GM12878 (cell line): Measurements from ENCODE around the gene OGFRL1. TPM values are rescaled to one million over a fixed set of nuclear protein-coding genes. Genes with fewer than 3 reads are reported as not detected.

Source experiments
- ATAC-seq: fragments of 200-7000 bp; cut with Tn5 transposase; 3 replicates; pipeline ENCODE4 v1.9.1; 2020; ENCODE audit warnings: mild to moderate bottlenecking, moderate library complexity
- BruUV-seq: library from RNA; stranded (reverse); fragments of 400-500 nt; replicated peaks from 2 replicates; lab custom pipeline; 2021; lab: Mats Ljungman, UMichigan
- CTCF ChIA-PET: fragments of 300-600 bp; sonication (Branson Sonifier 250); formaldehyde crosslinking; extraction: SDS; loops from one replicate; lab custom pipeline; 2021; ENCODE audit warnings: inconsistent platforms; lab: Yijun Ruan, JAX
- POLR2A ChIA-PET: fragments of 350-600 bp; formaldehyde crosslinking; extraction: SDS; loops from one replicate; lab custom pipeline; 2021; ENCODE audit warnings: inconsistent platforms; lab: Charles Lee
- RAD21 ChIA-PET: fragments of 300-600 bp; sonication (Branson Sonifier 250); formaldehyde crosslinking; loops from one replicate; lab custom pipeline; 2023; ENCODE audit warnings: antibody characterized with exemption; ENCODE audit not compliant: unreplicated experiment; lab: Charles Lee
- SMC1A ChIA-PET: fragments of 300-600 bp; sonication (Branson Sonifier 250); formaldehyde crosslinking; loops from one replicate; lab custom pipeline; 2023; ENCODE audit not compliant: unreplicated experiment, uncharacterized antibody; lab: Charles Lee
- DNase-seq: peaks from one replicate; pipeline ENCODE4 v3.0.0-alpha.2; 2011; ENCODE audit warnings: low read depth, low spot score
- FAIRE-seq: peaks from 3 replicates; lab custom pipeline; 2011; peaks lifted over from hg19 to GRCh38; lab: Jason Lieb, UNC
- H2AFZ ChIP-seq: 2 replicates; pipeline ENCODE4 v1.6.0; 2011; ENCODE audit warnings: low read depth, low read length, control low read depth; ENCODE audit not compliant: control insufficient read depth
- H3K27ac ChIP-seq: 2 replicates; pipeline ENCODE4 v1.5.1; 2011; ENCODE audit warnings: control low read depth; ENCODE audit not compliant: control insufficient read depth, insufficient read depth
- H3K27me3 ChIP-seq, 2 experiments: replicated peaks in 1 of 2; 2 replicates each; pipeline versions ENCODE4 v1.6.0 to v1.6.1; 2011; ENCODE audit warnings: low read length in 1 of 2; ENCODE audit not compliant: control insufficient read depth in 2 of 2, insufficient read depth in 2 of 2
- H3K36me3 ChIP-seq, 2 experiments: 2 replicates each; pipeline ENCODE4 v1.5.1; 2011; ENCODE audit warnings: low read length in 1 of 2; ENCODE audit not compliant: control insufficient read depth in 2 of 2, insufficient read depth in 2 of 2
- H3K4me1 ChIP-seq: 2 replicates; pipeline ENCODE4 v1.6.1; 2011; ENCODE audit warnings: mild to moderate bottlenecking, low read length, moderate library complexity, mixed read lengths; ENCODE audit not compliant: control insufficient read depth, insufficient read depth
- H3K4me2 ChIP-seq: 2 replicates; pipeline ENCODE4 v1.6.0; 2011; ENCODE audit warnings: control low read depth; ENCODE audit not compliant: control insufficient read depth, insufficient read depth
- H3K4me3 ChIP-seq: fragments of 200-600 bp; sonication (generic); 2 replicates; pipeline ENCODE4 v1.5.1; 2016
- H3K79me2 ChIP-seq: 2 replicates; pipeline ENCODE4 v1.6.0; 2011; ENCODE audit warnings: low read length; ENCODE audit not compliant: control insufficient read depth, insufficient read depth
- H3K9ac ChIP-seq: 2 replicates; pipeline ENCODE4 v1.8.0; 2011; ENCODE audit warnings: low read length, control low read depth, mixed read lengths; ENCODE audit not compliant: control insufficient read depth, insufficient read depth
- H3K9me3 ChIP-seq: replicated peaks from 3 replicates; pipeline ENCODE4 v1.5.1; 2011; ENCODE audit warnings: mild to moderate bottlenecking, low read length; ENCODE audit not compliant: control insufficient read depth, insufficient read depth
- H4K20me1 ChIP-seq: 2 replicates; pipeline ENCODE4 v1.6.0; 2011; ENCODE audit not compliant: control insufficient read depth, insufficient read depth
- ATF3 ChIP-seq: IDR thresholded peaks from 2 replicates; pipeline ENCODE4 v1.6.1; 2011; ENCODE audit warnings: low read depth, mild to moderate bottlenecking, low read length, moderate library complexity, borderline replicate concordance; ENCODE audit errors: extremely low read depth
- BRCA1 ChIP-seq: IDR thresholded peaks from 2 replicates; pipeline ENCODE4 v1.6.1; 2011; ENCODE audit warnings: low read depth, low read length, improper control_type of control experiment
- CBX5 ChIP-seq: sonication (generic); IDR thresholded peaks from 2 replicates; pipeline ENCODE4 v1.6.1; 2016; ENCODE audit warnings: low read depth, moderate library complexity, mild to moderate bottlenecking, inconsistent platforms
- CEBPB ChIP-seq, 2 experiments: fragments of 150-350 bp in 1 of 2; IDR thresholded peaks; 2 replicates each; pipeline ENCODE4 v1.6.1; 2012 to 2014; ENCODE audit warnings: low read depth in 2 of 2, low read length in 2 of 2, borderline replicate concordance in 1 of 2, inconsistent platforms in 1 of 2
- FOS ChIP-seq: IDR thresholded peaks from 3 replicates; pipeline ENCODE4 v1.6.1; 2011; ENCODE audit warnings: borderline replicate concordance; ENCODE audit not compliant: insufficient read length; ENCODE audit errors: extremely low read depth
- FOXM1 ChIP-seq: IDR thresholded peaks from 2 replicates; pipeline ENCODE4 v1.6.1; 2012; ENCODE audit warnings: low read depth, mild to moderate bottlenecking, inconsistent platforms, low read length, moderate library complexity
- HCFC1 ChIP-seq: fragments of 150-350 bp; IDR thresholded peaks from 2 replicates; pipeline ENCODE4 v1.6.1; 2014; ENCODE audit warnings: low read length
- HSF1 ChIP-seq: fragments of 150-350 bp; IDR thresholded peaks from 2 replicates; pipeline ENCODE4 v1.6.1; 2014; ENCODE audit warnings: mild to moderate bottlenecking, low read depth, low read length
- MEF2A ChIP-seq: IDR thresholded peaks from 2 replicates; pipeline ENCODE4 v1.6.1; 2011; ENCODE audit warnings: low read depth, mild to moderate bottlenecking, low read length, moderate library complexity; ENCODE audit not compliant: insufficient read depth
- MTA3 ChIP-seq: IDR thresholded peaks from 2 replicates; pipeline ENCODE4 v1.6.1; 2012; ENCODE audit warnings: low read length, inconsistent platforms, borderline replicate concordance
- MYB ChIP-seq: fragments of 150-350 bp; IDR thresholded peaks from 2 replicates; pipeline ENCODE4 v1.6.1; 2014; ENCODE audit warnings: mild to moderate bottlenecking, low read depth, low read length, borderline replicate concordance
- NRF1 ChIP-seq: conservative IDR thresholded peaks from 2 replicates; pipeline ENCODE4 v1.6.1; 2011; ENCODE audit warnings: mild to moderate bottlenecking, low read depth, low read length, improper control_type of control experiment
- PAX8 ChIP-seq: fragments of 450-650 bp; IDR thresholded peaks from 2 replicates; pipeline ENCODE4 v1.6.1; 2017; ENCODE audit warnings: mild to moderate bottlenecking, moderate library complexity
- RAD51 ChIP-seq: fragments of 450-650 bp; IDR thresholded peaks from 2 replicates; pipeline ENCODE4 v1.6.1; 2016; ENCODE audit warnings: moderate library complexity, mild to moderate bottlenecking, inconsistent platforms
- STAT1 ChIP-seq: fragments of 450-650 bp; conservative IDR thresholded peaks from 2 replicates; pipeline ENCODE4 v1.6.1; 2014; ENCODE audit warnings: antibody characterized with exemption, mild to moderate bottlenecking
- STAT3 ChIP-seq: IDR thresholded peaks from 2 replicates; pipeline ENCODE4 v1.6.1; 2011; ENCODE audit warnings: low read depth, low read length, improper control_type of control experiment
- TBL1XR1 ChIP-seq: IDR thresholded peaks from 2 replicates; pipeline ENCODE4 v1.6.1; 2012; ENCODE audit warnings: low read depth, low read length, improper control_type of control experiment
- WGBS: methylation state at CpG from one replicate; pipeline ENCODE4 v1.1.6; 2016; ENCODE audit warnings: low lambda C conversion rate; ENCODE audit not compliant: insufficient replicate concordance, insufficient coverage; ENCODE audit errors: missing lambda C conversion rate; 5-methylcytosine and 5-hydroxymethylcytosine counted together
- in situ Hi-C: fragments of 300-500 bp; cut with MboI; formaldehyde crosslinking; loops from 9 replicates; pipeline ENCODE4 v1.14.3; 2018; ENCODE audit warnings: mixed read lengths
- intact Hi-C: fragments of 100-400 bp; cut with micrococcal nuclease; formaldehyde crosslinking; loops from one replicate; pipeline ENCODE4 v1.14.2; 2022; ENCODE audit not compliant: unreplicated experiment
- polyA plus RNA-seq, 11 experiments: library from polyadenylated mRNA; depleted of rRNA in 4 of 11; unstranded in 6 of 11; stranded (reverse) in 5 of 11; fragments of >200 nt; fragmentation: Nextera tagmentation in 4 of 11; fragmentation: Illumina TruSeq in 1 of 11; extraction: Ambion mirVana in 4 of 11; extraction: Trizol in 1 of 11; gene quantifications; 1 replicate in 1 of 11; 2 replicates in 10 of 11; pipeline versions ENCODE4 v1.2.1 to v1.2.3, GENCODE V29; 2011 to 2016; ENCODE audit warnings: inconsistent platforms in 2 of 11, missing spikeins in 2 of 11, low read depth in 1 of 11
- total RNA-seq, 4 experiments: library from RNA; depleted of rRNA in 3 of 4; stranded (reverse); fragments of >200 nt in 3 of 4; fragmentation: Illumina TruSeq in 1 of 4; extraction: Trizol in 1 of 4; gene quantifications; 2 replicates each; pipeline versions ENCODE4 v1.2.1 to v1.2.3, GENCODE V29; 2013 to 2021
- TF ChIP-seq, protein P1 (sequence below): fragments of 450-650 bp; IDR thresholded peaks from 2 replicates; pipeline ENCODE4 v1.6.1; 2016; ENCODE audit warnings: mild to moderate bottlenecking, moderate library complexity, borderline replicate concordance

Gene OGFRL1
- total and polyA plus RNA-seq, 10 of the 15 experiments (the other 5 are each of a cell fraction or from before 2014, with no cell fraction given), result 0.24 to 5.8 (median 2.3) TPM

GRCh38 chr6:71239694-71240093 lies 48.9 kb upstream of the OGFRL1 start (continued):
- TF ChIP-seq HSF1 (no peak), HCFC1 (no peak), FOS (no peak)
- TF ChIP-seq, protein P1, sequence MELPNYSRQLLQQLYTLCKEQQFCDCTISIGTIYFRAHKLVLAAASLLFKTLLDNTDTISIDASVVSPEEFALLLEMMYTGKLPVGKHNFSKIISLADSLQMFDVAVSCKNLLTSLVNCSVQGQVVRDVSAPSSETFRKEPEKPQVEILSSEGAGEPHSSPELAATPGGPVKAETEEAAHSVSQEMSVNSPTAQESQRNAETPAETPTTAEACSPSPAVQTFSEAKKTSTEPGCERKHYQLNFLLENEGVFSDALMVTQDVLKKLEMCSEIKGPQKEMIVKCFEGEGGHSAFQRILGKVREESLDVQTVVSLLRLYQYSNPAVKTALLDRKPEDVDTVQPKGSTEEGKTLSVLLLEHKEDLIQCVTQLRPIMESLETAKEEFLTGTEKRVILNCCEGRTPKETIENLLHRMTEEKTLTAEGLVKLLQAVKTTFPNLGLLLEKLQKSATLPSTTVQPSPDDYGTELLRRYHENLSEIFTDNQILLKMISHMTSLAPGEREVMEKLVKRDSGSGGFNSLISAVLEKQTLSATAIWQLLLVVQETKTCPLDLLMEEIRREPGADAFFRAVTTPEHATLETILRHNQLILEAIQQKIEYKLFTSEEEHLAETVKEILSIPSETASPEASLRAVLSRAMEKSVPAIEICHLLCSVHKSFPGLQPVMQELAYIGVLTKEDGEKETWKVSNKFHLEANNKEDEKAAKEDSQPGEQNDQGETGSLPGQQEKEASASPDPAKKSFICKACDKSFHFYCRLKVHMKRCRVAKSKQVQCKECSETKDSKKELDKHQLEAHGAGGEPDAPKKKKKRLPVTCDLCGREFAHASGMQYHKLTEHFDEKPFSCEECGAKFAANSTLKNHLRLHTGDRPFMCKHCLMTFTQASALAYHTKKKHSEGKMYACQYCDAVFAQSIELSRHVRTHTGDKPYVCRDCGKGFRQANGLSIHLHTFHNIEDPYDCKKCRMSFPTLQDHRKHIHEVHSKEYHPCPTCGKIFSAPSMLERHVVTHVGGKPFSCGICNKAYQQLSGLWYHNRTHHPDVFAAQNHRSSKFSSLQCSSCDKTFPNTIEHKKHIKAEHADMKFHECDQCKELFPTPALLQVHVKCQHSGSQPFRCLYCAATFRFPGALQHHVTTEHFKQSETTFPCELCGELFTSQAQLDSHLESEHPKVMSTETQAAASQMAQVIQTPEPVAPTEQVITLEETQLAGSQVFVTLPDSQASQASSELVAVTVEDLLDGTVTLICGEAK, result no peak
- TF ChIP-seq, all 136 proteins: peak for 0

GRCh38 chr6:71245265-71246049 lies 43.2 kb upstream of the OGFRL1 start:
- Histone ChIP-seq H3K79me2 (no peaks in the 10 kb centered on the region), H3K4me3 (no peak overlapping the region), H3K9me3 (no peaks in the 10 kb centered on the region), H3K27ac (no peak overlapping the region), H3K4me1 (no peaks in the 10 kb centered on the region), H3K27me3 (no peaks in the 10 kb centered on the region), H3K4me2 (no peak overlapping the region), H3K36me3 (no peaks in the 10 kb centered on the region), H4K20me1 (no peaks in the 10 kb centered on the region), H3K9ac (no peak overlapping the region), H2AFZ (no peak overlapping the region)
- RAD21 ChIA-PET, result no interaction called here
- CTCF ChIA-PET, result interaction anchor here (1.5 kb wide), 1 partner anchor 105 kb away, joined by 4 read pairs; no protein-coding TSS in a partner anchor
- ATAC-seq (no peak), DNase-seq (no peak), FAIRE-seq (no peak)
- intact Hi-C loops, result no loop called here
- 67% methylated on average over 31 of the region's 31 CpGs for WGBS
- in situ Hi-C loops, result no loop called here
- SMC1A ChIA-PET, result interaction anchor here (1.2 kb wide), 1 partner anchor 59 kb away, joined by 4 read pairs; no protein-coding TSS in a partner anchor
- POLR2A ChIA-PET, result no interaction called here
- no TSS peak for BruUV-seq
- TF ChIP-seq STAT1 (no peak), CEBPB (IDR thresholded peaks at IDR 0.05; ENCODE audit: borderline replicate concordance in 1 of 2, low read depth in 2 of 2, low read length in 2 of 2) (no peak), MTA3 (no peak), BRCA1 (no peak), STAT3 (no peak), FOXM1 (no peak), MEF2A (no peak), MYB (no peak), RAD51 (no peak), NRF1 (no peak), TBL1XR1 (no peak), PAX8 (no peak), ATF3 (no peak), CBX5 (no peak)
